NCI-H2171 treated with DMSO at 0.1 percent for 48 hours (cell line): ENCODE results near the gene CAP1.
"Not testable (repeated sequence)": the region's sequence is repeated elsewhere in the genome, so short reads cannot be mapped to it uniquely, and the experiment has no call there.

ENCODE experiments used
- DNase-seq: peaks from one replicate; lab custom pipeline; 2025; lab: John Stamatoyannopoulos, UW

CAP1 gene

DNA sequence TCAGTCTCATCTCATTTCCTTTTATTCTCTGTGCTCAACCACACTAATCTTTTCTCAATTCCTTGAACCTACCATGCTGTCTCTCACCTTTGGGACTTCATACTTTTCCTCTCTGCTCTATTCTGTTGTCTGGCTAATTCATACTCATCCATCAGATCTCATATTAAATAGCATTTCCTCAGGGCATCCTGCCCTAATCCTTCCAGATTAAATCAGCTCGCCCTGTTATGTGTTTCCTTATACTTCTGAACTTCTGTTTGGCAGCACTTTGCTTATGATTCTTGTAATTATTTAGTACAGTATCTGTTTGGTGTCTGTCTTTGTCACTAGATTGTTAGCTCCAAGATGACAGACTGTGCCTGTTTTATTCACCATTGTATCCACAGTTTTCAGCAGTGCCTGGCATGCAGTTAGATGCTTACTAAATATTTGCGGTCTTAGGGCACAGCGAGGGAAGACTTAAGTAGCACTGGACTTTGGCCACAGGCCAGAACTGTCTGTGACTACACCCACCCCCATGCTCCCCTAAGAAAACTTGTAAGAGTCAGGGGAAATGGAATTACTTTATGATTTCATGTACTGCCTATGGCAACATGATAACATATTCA lies 9.9 kb upstream of the CAP1 start:
- no peak for DNase-seq

DNA sequence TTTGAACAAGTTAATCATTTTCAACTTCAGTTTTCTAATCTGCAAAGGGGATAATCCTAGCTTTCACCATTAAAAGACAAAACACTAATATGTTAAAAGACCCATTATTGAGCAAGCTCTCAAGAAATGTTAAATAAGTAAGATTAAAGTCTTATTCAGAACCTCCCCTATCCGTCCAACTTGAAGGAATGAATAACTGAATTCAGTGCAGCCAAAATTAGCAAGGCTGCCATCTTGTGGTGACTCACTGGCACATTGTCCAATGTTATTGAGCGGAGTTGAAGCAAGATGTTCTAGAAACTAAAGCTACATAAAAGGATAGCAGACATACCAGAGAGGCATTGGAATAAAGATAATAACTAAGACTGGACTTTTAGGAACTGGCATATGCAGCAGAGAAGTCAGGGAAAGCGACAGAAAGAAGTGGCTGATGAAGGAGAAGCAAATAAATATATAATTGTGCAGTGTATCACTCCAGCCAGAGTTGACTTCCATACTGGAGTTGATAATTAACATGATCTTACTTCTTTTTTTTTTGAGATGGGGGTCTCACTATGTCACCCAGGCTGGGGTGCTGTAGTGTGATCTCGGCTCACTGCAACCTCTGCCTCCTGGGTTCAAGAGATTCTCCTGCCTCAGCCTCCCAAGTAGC lies 8.2 kb upstream of the CAP1 start:
- peak; percentile 65 for DNase-seq

DNA sequence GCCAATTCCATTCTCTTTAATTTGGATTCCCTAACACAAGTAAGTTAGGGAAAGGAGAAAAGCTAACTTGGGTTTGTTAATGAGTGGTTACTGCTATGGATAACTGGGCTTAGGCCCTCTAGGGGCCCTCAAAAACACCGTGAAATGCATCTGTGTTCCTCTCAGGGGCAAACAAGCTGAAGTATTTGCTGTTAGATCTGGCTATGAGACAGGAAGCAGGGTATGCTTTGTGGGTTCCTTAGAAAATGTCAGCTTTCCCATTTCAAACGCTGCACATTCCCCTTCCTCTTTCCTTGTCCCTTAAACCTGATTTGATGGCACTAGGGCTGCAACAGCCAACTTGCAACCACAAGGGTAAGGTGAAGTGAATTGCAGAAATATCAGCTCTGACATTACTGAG lies 5.7 kb upstream of the CAP1 start:
- DNase-seq, result no peak

DNA sequence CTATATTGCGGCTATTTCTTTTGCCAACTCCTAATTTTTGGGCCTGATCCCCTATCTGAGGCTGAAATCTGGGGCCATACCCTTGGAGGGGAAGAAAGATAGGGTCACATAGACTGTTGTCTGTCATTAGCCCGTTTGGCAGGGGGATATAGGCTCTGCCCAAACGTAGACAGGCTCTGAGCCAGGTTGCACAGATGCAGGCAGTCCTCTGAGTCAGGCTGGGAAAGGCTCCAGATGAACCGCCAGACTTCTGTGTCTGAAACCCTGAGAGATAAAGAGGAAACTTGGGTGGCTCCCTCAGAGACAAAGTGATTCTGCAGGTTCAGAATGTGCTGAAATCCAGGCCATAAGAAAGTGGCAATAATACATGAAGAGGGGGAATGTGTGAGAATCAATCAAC lies 4.0 kb upstream of the CAP1 start:
- DNase-seq, result peak; percentile 55

DNA sequence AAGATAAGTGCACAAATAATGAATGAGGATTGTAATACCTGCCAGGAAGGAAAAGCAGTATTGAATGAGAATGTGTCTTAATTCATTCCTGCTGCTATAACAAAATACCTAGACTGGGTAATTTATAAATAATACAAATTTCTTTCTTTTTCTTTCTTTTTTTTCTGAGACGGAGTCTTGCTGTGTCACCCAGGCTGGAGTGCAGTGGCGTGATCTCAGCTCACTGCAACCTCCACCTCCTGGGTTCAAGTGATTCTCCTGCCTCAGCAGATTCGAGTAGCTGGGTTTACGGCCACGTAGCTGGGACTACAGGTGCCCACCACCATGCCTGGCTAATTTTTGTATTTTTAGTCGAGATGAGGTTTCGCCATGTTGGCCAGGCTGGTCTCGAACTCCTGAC lies 3.3 kb upstream of the CAP1 start:
- DNase-seq, result not testable (repeated sequence)

DNA sequence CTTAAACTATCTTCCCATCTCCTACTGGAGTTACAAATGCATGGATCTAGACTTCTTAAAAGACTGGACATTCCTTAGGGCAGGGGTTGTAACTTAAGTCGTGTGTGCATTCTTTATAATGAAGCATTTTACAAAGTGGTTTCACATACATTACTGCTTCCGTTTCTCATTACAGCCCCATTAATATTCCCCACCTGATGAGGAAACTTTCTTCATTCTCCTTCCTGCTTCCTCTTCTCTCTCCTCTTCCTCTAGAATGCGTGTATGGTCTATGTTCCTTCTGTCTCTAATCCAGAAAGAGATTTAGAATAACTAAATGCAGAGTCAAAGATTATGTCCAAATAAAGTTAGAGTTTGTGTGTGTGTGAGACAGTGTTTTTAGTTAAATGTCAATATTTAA lies 1.8 kb upstream of the CAP1 start:
- no peak for DNase-seq

DNA sequence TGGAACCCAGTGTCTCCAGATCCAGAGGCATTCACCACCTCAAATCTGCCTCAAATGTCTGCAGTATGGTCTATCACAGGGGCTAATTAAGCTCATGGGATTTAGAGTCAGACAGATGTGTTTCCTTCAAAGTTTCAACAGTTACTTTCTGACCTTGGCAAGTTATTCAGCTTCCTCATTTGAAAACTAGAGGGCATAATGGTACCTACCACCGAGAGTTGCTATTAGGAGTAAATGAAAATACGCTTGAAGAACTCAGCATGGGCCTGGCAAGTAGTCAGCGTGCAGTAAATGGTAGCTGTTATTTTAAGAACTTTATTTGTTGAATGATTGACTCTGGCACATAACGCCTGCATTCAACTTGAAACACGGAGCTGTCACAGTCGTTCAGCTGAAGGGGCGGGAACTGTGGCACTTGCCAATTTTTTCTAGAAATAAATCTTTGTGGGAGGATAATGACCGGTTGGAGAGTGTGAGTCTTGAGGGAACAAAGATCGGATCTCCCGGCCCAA lies 1.2 kb upstream of the CAP1 start:
- no peak for DNase-seq

DNA sequence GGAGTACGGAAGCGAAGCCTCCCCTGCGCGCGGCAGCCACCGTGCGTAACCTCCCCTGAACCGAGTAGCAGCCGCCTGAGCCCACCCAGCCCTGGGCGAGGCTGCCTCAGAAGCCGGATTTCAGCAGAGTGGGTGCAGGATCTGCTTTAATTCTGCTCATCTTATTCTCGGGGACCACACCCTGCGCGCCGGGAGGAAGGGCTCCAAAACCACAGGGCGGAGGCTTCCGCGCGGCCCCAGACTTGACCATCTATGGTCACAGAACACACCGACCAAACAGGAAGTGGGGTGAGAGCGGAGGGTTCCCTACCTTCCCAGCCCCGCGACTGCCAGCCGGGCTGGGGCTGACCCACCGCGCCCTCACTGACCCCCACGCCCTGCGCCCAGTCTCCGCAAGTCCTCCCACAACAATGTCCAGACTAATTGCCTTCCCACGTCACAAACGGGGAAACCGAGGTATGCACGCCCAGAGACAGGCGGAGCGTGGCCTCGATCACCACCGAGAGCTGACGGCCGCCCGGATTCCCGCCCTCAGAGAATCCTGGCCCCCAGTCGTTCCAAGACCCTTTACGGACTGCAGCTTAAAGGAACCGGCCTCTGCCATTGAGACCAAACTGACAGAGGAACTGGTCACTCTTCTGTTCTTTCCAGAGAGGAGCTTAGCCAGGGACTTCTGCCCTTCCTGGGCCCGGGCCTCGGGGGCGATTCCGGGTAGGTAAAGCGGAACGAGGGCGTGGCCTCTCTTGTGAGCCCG lies 595 bp upstream of the CAP1 start:
- peak; percentile 74 for DNase-seq

DNA sequence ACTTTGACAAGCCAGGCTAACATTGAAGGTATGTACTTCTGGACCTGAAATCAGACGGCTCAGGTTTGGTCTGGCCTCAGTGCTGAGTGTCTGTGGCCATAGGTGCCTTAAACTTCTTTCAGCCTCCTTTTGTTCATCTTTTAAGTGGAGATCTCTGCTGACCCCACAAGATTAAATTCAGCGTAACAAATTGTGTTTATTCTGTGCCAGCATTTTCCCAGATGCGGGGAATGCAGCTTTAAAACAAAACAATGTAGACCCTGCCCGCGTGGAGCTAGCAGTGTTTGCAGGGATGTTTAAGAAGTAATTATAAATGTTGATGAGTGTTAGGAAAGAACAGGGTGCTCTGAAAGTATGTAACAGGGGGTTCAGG lies 923 bp downstream of the CAP1 start:
- DNase-seq, result no peak

DNA sequence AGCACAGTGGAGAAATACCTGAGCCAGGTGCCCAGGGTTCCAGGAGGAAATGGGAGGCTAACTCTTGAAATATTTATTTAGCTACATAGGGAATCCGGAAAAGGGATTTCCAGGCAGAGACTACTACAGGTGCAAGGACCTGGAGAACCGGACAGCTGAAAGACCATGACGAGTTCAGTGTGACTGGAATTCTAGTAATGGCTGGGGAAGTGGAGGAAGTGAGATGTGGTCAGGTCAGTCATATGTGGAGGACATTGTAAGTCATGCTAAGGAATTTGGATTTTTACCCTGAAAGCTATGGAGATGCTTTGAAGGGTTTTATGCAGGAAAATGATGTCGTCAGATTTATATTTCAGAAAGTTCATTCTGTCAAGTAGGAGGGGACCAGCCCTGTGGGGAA lies 1.8 kb downstream of the CAP1 start:
- no peak for DNase-seq

DNA sequence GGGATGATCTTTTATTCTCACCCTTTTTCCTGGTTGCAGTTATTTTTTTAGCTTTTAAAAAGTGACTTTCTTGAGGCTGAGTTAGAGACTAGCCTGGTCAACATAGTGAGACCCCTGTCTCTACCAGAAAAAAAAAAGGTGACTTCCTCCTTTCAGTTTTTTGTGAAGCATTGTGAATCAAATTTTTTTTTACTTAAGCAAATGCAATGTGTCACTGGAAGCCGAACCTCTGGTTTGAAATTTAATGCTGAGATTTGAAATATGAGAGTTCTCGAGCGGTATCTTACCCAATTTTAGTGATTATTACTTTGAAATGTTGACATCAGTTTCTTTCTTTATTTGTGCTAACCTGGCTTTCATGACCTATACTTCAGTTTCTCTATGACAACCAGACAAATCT lies 3.6 kb downstream of the CAP1 start:
- no peak for DNase-seq

DNA sequence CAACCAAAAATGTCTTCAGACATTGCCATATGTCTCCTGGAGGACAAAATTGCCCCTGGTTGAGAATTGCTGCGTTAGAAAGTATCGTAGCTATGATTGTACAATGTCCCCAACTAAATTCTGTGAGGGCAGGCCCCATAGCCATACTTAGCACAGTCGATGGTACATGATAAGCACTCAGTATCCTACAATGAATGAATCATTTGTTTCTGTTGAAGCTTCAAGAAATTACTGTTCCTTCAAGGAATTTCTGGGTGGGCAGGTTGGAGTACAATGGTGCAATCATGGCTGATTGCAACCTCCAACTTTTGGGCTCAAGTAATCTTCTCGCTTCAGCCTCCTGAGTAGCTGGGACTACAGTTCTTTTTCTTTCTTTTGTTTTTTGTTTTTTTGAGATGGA lies 4.7 kb downstream of the CAP1 start:
- DNase-seq, result no peak

DNA sequence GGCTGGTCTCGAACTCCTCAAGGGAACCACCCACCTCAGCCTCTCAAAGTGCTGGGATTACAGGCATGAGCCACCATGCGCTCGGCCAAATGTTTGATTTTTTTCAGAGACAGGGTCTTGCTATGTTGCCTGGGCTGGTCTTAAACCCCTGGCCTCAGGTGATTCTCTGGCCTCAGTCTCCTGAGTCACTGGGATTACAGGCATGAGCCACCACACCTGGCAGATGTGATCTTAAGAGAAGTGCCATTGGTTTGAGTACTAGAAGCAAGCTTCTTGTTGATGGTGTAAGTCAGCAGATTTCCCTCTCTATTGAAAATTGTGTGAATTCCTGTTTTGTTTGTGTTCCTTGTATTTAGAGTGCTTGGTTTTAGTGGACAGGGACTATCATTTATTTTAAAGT lies 5.2 kb downstream of the CAP1 start:
- DNase-seq, result no peak

DNA sequence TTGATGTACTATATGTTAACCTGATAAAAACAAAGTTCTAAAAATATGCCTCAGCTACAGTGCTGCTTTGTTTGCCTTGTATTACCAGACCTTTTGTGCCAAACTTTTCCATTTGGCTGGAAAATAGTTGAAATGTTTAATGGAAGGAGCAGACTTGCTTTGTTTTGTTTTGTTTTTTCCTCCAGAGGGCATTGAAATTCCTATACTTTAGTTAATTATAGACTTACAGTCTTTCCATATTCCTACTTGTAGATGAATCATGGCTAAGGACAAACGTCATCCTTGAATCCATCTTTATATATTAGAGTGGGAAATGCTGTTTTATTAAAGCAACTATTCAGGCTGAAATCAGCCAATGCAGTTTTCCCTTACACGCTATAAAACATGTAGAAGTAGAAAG lies 6.7 kb downstream of the CAP1 start:
- no peak for DNase-seq

DNA sequence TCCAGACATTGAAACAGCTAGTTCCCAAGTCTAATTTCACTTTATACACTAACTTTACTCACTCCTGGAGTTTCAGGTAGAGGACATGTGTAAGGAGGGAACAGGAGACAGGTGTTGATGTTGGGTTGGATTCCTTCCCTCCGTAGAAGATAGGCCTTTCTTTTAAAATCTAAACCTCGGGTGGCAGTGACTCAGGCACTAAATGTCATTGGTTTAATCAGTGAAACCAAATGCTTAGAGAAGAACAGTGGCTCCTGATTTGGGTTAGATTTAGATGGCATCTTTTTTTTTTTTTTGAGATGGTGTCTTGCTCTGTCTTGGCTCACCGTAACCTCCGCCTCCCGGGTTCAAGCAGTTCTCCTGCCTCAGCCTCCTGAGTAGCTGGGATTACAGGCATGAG lies 7.2 kb downstream of the CAP1 start:
- DNase-seq, result no peak

DNA sequence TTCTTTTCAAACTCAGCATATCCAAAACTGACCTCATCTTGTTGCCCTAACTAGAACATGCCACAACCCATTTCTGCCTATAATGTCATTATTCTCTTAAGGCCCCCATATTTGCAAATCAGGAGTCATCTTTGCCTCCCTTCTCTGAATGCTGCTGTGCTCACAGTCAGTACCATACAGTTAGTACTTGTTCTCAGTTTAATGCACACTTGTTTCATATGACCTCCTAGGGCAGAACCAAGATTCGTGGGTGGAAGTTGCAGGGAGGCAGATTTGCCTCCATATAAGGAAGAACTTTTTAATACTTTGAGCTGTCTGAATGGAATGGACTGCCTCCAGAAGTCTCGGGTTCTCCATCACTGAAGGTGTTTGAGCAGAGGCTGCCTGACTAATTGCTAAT lies 9.2 kb downstream of the CAP1 start:
- DNase-seq, result no peak

DNA sequence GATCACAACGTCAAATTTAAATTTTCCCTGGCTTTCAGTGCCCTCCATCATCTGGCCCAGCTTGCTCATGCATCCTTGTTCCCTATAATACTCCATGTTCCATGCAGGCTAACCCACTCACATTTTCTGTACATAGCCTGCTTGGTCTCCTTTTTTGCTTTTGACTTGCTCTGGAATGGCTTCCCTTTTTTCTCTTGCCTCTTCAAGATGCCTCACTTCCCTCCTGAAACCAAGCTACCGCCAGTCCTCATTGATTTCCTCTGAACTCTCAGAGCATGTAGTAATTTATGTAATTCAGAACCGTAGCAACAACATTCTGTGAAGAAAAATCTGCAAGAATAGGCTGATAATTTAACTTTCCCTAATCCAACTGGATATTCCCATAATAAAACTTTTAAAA lies 10.3 kb downstream of the CAP1 start:
- no peak for DNase-seq

DNA sequence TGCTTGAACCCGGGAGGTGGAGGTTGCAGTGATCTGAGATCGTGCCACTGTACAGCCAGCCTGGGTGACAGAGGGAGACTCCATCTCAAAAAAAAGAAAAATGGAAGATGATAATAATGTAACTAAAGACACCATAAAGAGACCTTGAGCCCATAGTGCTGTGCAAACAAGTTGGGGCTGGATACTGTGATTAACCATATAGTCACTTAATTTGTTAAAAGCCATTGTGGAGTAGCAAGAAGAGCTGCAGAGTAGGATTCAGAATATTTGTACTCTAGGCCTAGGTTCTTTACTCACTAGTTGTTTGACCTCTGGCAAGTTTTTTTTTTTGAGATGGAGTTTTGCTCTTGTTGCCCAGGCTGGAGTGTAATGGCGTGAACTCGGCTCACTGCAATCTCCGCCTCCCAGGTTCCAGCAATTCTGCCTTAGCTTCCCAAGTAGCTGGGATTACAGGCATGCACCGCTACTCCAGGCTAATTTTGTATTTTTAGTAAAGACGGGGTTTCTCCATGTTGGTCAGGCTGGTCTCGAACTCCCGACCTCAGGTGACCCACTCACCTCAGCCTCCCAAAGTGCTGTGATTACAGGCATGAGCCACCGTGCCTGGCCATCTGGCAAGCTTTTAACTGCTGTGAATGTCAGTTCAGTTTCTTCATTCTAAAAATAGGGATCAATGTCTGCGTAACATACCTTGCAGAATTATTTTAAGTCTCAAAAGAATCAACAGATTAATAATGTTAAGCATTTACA lies 12.8 kb downstream of the CAP1 start:
- DNase-seq, result no peak

DNA sequence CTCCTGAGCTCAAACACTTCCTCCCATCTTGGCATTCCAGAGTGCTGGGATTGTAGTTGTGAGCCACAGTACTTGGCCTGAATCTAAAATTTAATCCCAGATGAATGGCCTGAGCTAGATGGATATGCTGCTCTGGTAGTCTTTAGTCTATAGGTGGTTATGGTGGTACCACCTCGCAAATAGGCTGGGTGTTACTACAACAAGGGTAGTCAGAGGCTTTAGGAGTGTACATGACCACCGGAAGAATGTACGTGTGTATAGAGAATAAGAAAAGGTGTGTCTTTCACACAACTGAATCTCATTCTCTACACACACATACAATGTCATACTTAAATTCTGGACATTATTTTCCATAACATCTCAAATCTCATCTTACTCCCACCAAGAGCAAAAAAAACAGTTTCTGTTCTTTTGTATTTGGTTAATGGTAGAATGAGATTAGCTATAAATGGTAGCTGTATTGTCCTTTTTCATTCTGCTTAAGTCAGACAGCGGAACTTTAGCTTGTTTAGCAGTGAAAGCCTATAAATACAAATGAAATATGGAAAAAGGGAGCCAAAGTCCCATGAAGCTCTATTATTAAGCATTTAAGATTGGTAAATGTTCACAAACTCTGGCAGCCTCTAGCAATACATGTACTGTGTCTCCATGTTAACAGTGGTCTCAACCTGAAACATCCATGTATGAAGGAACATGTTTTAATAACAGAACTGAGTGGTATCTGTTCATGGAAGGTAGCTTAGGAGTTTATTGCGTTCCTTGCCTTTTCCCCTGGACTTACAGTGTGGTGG lies 16.2 kb downstream of the CAP1 start:
- DNase-seq, result no peak

DNA sequence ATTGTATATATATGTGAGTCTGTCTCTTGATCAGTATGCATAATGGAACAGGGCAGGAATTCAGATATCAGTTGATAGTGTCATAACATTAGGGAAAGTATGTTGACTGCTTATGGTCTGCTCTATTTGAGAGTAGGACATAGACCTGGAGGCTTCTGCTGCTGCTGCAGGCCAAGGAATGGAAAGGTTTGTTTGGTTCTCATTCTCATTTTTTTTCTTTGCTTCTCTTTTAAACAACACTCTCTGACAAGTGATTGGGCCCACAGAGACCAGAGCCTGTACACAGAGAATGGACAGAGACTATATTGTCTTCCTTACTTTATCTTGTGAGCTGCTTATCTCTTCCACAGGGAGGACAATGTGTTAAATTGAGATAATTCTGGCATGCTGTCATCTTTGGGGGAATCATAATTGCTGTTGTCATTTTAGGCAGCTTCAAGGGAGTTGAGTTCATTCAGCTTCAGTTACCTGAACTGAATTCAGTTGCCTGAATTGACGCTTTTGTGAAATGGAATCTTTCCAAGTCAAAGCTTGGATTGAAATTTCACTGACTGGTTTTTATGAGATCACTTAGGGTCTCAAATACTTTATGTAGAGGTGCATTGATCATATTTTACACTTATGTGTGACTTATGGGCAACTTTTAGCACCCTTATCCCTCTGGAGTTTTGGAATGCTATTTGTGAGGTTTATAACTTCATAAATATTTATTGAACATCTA lies 16.9 kb downstream of the CAP1 start:
- DNase-seq, result no peak

DNA sequence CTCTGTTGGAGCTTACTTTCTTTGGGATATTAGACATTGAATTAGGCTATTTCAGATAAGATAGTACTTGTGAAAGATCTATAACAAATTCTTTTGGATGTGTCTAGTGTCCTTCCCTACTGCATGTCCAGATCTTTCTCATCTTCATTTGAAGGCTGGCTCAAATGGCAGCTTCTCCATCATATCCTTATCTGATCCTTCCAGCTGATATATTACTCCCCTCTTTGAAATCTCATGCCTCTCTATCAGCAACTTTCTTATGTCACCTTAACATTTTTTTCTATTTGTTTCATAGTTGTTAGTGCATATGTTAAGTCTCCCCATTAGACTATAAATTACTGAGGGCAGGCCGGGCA lies 17.5 kb downstream of the CAP1 start:
- no peak for DNase-seq
